ENCODE measurements around the gene ALDH1L1.

- TF ChIP-seq CTCF (IDR thresholded peaks at IDR 0.05 in 4 of 5, conservative IDR thresholded peaks at IDR 0.05 in 1 of 5) (no peak), POLR2A (IDR thresholded peaks at IDR 0.05) (no peak)
These were observed 20.1 kb upstream of the ALDH1L1 start for GRCh38 chr3:126200534-126200933.
